H9 (cell line): ENCODE measurements around the gene RMND5B. TPM values are rescaled to one million over a fixed set of nuclear protein-coding genes. Genes with fewer than 3 reads are reported as not detected.

Experiments used
- DNase-seq: peaks from one replicate; pipeline ENCODE4 v3.0.0-alpha.2; 2017
- H2AFZ ChIP-seq: one replicate; pipeline ENCODE4 v1.6.1; 2013; ENCODE audit warnings: mild to moderate bottlenecking, low read length, control low read depth, moderate library complexity
- H2AK5ac ChIP-seq: 2 replicates; pipeline ENCODE4 v1.6.1; 2013; ENCODE audit warnings: low read length, control low read depth, mixed read lengths; ENCODE audit not compliant: insufficient read length
- H2BK120ac ChIP-seq: one replicate; pipeline ENCODE4 v1.6.1; 2013; ENCODE audit warnings: low read depth, mild to moderate bottlenecking, low read length, control low read depth, inconsistent platforms; ENCODE audit not compliant: poor library complexity, severe bottlenecking
- H2BK12ac ChIP-seq: 2 replicates; pipeline ENCODE4 v1.6.1; 2013; ENCODE audit warnings: low read length, control low read depth, mixed read lengths, low read depth; ENCODE audit not compliant: insufficient read length
- H2BK15ac ChIP-seq: 2 replicates; pipeline ENCODE4 v1.6.1; 2013; ENCODE audit warnings: low read depth, low read length, control low read depth
- H2BK20ac ChIP-seq: one replicate; pipeline ENCODE4 v1.6.1; 2013; ENCODE audit warnings: low read depth, mild to moderate bottlenecking, low read length, control low read depth, inconsistent platforms; ENCODE audit not compliant: poor library complexity, severe bottlenecking
- H2BK5ac ChIP-seq: 2 replicates; pipeline ENCODE4 v1.6.1; 2013; ENCODE audit warnings: low read length, control low read depth, mixed read lengths; ENCODE audit not compliant: insufficient read length
- H3K14ac ChIP-seq: 2 replicates; pipeline ENCODE4 v1.6.1; 2013; ENCODE audit warnings: low read length, control low read depth; ENCODE audit not compliant: insufficient read depth
- H3K18ac ChIP-seq: 2 replicates; pipeline ENCODE4 v1.6.1; 2013; ENCODE audit warnings: low read depth, mild to moderate bottlenecking, mixed read lengths, low read length, control low read depth; ENCODE audit not compliant: insufficient read length
- H3K23ac ChIP-seq: 2 replicates; pipeline ENCODE4 v1.6.1; 2013; ENCODE audit warnings: low read length, control low read depth, mixed read lengths, low read depth; ENCODE audit not compliant: insufficient read length
- H3K23me2 ChIP-seq: 2 replicates; pipeline ENCODE4 v1.6.1; 2013; ENCODE audit warnings: low read depth, mild to moderate bottlenecking, mixed read lengths, low read length, control low read depth; ENCODE audit not compliant: insufficient read length, poor library complexity, severe bottlenecking
- H3K27ac ChIP-seq: 2 replicates; pipeline ENCODE4 v1.5.1; 2013; ENCODE audit warnings: low read length, control low read depth, mixed read lengths, low read depth; ENCODE audit not compliant: insufficient read length
- H3K27me3 ChIP-seq: 2 replicates; pipeline ENCODE4 v1.6.1; 2013; ENCODE audit warnings: low read length, control low read depth, inconsistent platforms; ENCODE audit not compliant: insufficient read depth
- H3K4ac ChIP-seq: 2 replicates; pipeline ENCODE4 v1.6.1; 2013; ENCODE audit warnings: low read depth, mild to moderate bottlenecking, control low read depth, inconsistent platforms, low read length, moderate library complexity
- H3K4me1 ChIP-seq: 2 replicates; pipeline ENCODE4 v1.6.1; 2013; ENCODE audit warnings: low read length, control low read depth, inconsistent platforms; ENCODE audit not compliant: insufficient read depth
- H3K4me2 ChIP-seq: 2 replicates; pipeline ENCODE4 v1.6.1; 2013; ENCODE audit warnings: low read length, control low read depth, mixed read lengths; ENCODE audit not compliant: insufficient read length, insufficient read depth
- H3K56ac ChIP-seq: 2 replicates; pipeline ENCODE4 v1.6.1; 2013; ENCODE audit warnings: low read depth, mild to moderate bottlenecking, mixed read lengths, low read length, control low read depth; ENCODE audit not compliant: insufficient read length
- H3K79me1 ChIP-seq: 2 replicates; pipeline ENCODE4 v1.6.1; 2013; ENCODE audit warnings: low read depth, mild to moderate bottlenecking, moderate library complexity, low read length, control low read depth, inconsistent platforms; ENCODE audit not compliant: insufficient read depth, poor library complexity, severe bottlenecking
- H3K79me2 ChIP-seq: 2 replicates; pipeline ENCODE4 v1.6.1; 2013; ENCODE audit warnings: low read length, control low read depth, inconsistent platforms; ENCODE audit not compliant: insufficient read depth
- H3K9ac ChIP-seq: 2 replicates; pipeline ENCODE4 v1.6.1; 2013; ENCODE audit warnings: low read length, control low read depth, mixed read lengths; ENCODE audit not compliant: insufficient read length; ENCODE audit errors: extremely low read depth
- H3K9me3 ChIP-seq: one replicate; pipeline ENCODE4 v1.6.1; 2013; ENCODE audit warnings: low read depth, low read length, inconsistent platforms; ENCODE audit not compliant: control insufficient read depth
- H3T11ph ChIP-seq: one replicate; pipeline ENCODE4 v1.6.1; 2013; ENCODE audit warnings: mild to moderate bottlenecking, low read length, control low read depth, inconsistent platforms
- H4K20me1 ChIP-seq: one replicate; pipeline ENCODE4 v1.6.1; 2013; ENCODE audit not compliant: control insufficient read depth, insufficient read length, insufficient read depth
- H4K5ac ChIP-seq: 2 replicates; pipeline ENCODE4 v1.6.1; 2013; ENCODE audit warnings: low read depth, mild to moderate bottlenecking, mixed read lengths, low read length, control low read depth; ENCODE audit not compliant: insufficient read length
- H4K8ac ChIP-seq: replicated peaks from 2 replicates; pipeline ENCODE4 v1.6.1; 2013; ENCODE audit warnings: low read length, control low read depth, mixed read lengths, low read depth; ENCODE audit not compliant: insufficient read length
- H4K91ac ChIP-seq: 2 replicates; pipeline ENCODE4 v1.6.1; 2013; ENCODE audit warnings: low read depth, mild to moderate bottlenecking, moderate library complexity, mixed read lengths, low read length, control low read depth; ENCODE audit not compliant: insufficient read length
- H3K27ac Mint-ChIP-seq, 3 experiments: 2 replicates in 2 of 3; 3 replicates in 1 of 3; pipeline ENCODE4 v1.8.0; 2020 to 2021; ENCODE audit warnings: mixed read lengths in 3 of 3, mild to moderate bottlenecking in 1 of 3, moderate library complexity in 1 of 3
- H3K27me3 Mint-ChIP-seq: 2 replicates; pipeline ENCODE4 v1.8.0; 2021; ENCODE audit warnings: low read depth, mild to moderate bottlenecking, moderate library complexity, mixed read lengths
- H3K36me3 Mint-ChIP-seq, 3 experiments: 2 replicates in 2 of 3; 3 replicates in 1 of 3; pipeline ENCODE4 v1.8.0; 2020 to 2021; ENCODE audit warnings: low read depth in 3 of 3, mixed read lengths in 3 of 3; ENCODE audit not compliant: insufficient read depth in 1 of 3
- H3K4me1 Mint-ChIP-seq, 2 experiments: 2 replicates each; pipeline ENCODE4 v1.8.0; 2020; ENCODE audit warnings: mixed read lengths in 2 of 2
- H3K4me3 Mint-ChIP-seq, 2 experiments: 2 replicates in 1 of 2; 3 replicates in 1 of 2; pipeline ENCODE4 v1.8.0; 2020 to 2021; ENCODE audit warnings: mild to moderate bottlenecking in 2 of 2, mixed read lengths in 2 of 2, moderate library complexity in 1 of 2
- H3K9me3 Mint-ChIP-seq, 2 experiments: 2 replicates in 1 of 2; 3 replicates in 1 of 2; pipeline ENCODE4 v1.8.0; 2020; ENCODE audit warnings: mild to moderate bottlenecking in 2 of 2, mixed read lengths in 2 of 2, moderate library complexity in 1 of 2
- WGBS: extraction: QIAGEN DNeasy Blood & Tissue Kit; methylation state at CpG from one replicate; pipeline ENCODE4 v1.1.7; 2013; ENCODE audit warnings: missing lambda C conversion rate, low lambda C conversion rate, mixed read lengths; ENCODE audit not compliant: insufficient read length; ENCODE audit errors: extremely low coverage; 5-methylcytosine and 5-hydroxymethylcytosine counted together
- total RNA-seq: library from RNA; stranded (reverse); gene quantifications from 2 replicates; pipeline ENCODE4 v1.2.1, GENCODE V29; 2021
- TF ChIP-seq, protein P1 (sequence below): fragments of 200-600 bp; sonication (generic); conservative IDR thresholded peaks from 3 replicates; pipeline ENCODE4 v1.8.0; 2021; ENCODE audit warnings: antibody characterized with exemption, mild to moderate bottlenecking

The RMND5B gene
- total RNA-seq, 1 experiment from 2014 or later, result 86.4 TPM

DNA sequence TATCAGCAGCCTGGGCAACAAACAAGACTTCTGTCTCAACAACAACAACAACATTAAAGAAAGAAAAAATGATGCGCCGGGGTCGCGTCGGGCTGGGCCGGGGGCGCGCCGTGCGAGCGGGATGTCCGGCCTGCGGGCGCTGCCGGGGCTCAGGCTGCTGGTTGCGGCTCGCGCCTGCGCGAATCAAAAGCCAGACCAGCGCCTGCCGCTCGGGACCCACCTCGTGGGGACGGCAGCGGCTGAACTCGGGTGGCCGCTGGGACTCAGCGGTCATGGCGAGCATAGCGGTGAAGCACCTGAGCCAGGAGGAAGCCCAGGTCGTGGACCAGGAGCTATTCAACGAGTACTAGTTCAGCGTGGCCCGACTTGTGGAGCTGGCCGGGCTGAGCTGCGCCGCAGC is 34.8 kb downstream of the RMND5B start:
- no CpG with 5 or more reads among the region's 38 CpGs for WGBS
- H3K27me3 ChIP-seq, result no peaks in the 10 kb centered on the region; the same call in 1 of the 2 replicates
- peaks cover 3% of the 10 kb centered on the region for H3K23me2 ChIP-seq
- Mint-ChIP-seq H3K36me3 (no peaks in the 10 kb centered on the region), H3K27ac (no peak overlapping the region), H3K4me1 (peaks cover 21 to 22% of the 10 kb centered on the region in 2 experiments), H3K9me3 (no peaks in the 10 kb centered on the region), H3K4me3 (no peak overlapping the region), H3K27me3 (peaks cover 32% of the 10 kb centered on the region)
- H3K14ac ChIP-seq, result no peak overlapping the region
- H3K4ac ChIP-seq, result no peak overlapping the region
- no peak for DNase-seq
- no peak overlapping the region for H3K18ac ChIP-seq
- no peak overlapping the region for H2BK120ac ChIP-seq
- H2BK12ac ChIP-seq, result no peak overlapping the region
- no peaks in the 10 kb centered on the region for H3K79me2 ChIP-seq
- no peak overlapping the region for H4K8ac ChIP-seq
- no peak overlapping the region for H2BK15ac ChIP-seq
- no peak overlapping the region for H3K56ac ChIP-seq
- H3K9ac ChIP-seq, result no peak overlapping the region
- H2AFZ ChIP-seq, result no peak overlapping the region
- H3K4me1 ChIP-seq, result peaks cover 4% of the 10 kb centered on the region; the same call in 1 of the 2 replicates
- H2BK20ac ChIP-seq, result no peak overlapping the region
- H3K4me2 ChIP-seq, result no peak overlapping the region
- TF ChIP-seq, protein P1, sequence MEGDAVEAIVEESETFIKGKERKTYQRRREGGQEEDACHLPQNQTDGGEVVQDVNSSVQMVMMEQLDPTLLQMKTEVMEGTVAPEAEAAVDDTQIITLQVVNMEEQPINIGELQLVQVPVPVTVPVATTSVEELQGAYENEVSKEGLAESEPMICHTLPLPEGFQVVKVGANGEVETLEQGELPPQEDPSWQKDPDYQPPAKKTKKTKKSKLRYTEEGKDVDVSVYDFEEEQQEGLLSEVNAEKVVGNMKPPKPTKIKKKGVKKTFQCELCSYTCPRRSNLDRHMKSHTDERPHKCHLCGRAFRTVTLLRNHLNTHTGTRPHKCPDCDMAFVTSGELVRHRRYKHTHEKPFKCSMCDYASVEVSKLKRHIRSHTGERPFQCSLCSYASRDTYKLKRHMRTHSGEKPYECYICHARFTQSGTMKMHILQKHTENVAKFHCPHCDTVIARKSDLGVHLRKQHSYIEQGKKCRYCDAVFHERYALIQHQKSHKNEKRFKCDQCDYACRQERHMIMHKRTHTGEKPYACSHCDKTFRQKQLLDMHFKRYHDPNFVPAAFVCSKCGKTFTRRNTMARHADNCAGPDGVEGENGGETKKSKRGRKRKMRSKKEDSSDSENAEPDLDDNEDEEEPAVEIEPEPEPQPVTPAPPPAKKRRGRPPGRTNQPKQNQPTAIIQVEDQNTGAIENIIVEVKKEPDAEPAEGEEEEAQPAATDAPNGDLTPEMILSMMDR, result no peak
- no peak overlapping the region for H2BK5ac ChIP-seq
- no peaks in the 10 kb centered on the region for H3K9me3 ChIP-seq
- H3K23ac ChIP-seq, result no peak overlapping the region
- H4K5ac ChIP-seq, result no peak overlapping the region
- H2AK5ac ChIP-seq, result no peak overlapping the region
- H3T11ph ChIP-seq, result no peak overlapping the region
- H3K79me1 ChIP-seq, result no peaks in the 10 kb centered on the region
- no peak overlapping the region for H3K27ac ChIP-seq
- H4K91ac ChIP-seq, result no peak overlapping the region
- H4K20me1 ChIP-seq, result no peaks in the 10 kb centered on the region
